GM18868 (cell line): Measurements from ENCODE around the gene ANO6.
"Not testable (repeated sequence)": the region's sequence is repeated elsewhere in the genome, so short reads cannot be mapped to it uniquely, and the experiment has no call there.

Experiments used
- ATAC-seq: cut with Tn5 transposase; IDR thresholded peaks from one replicate; pipeline ENCODE4 v1.9.1; 2021; ENCODE audit warnings: mild to moderate bottlenecking, moderate library complexity; ENCODE audit not compliant: unreplicated experiment

The ANO6 gene

GRCh38 chr12:45381351-45381750, 165.5 kb downstream of the ANO6 start:
- no peak for ATAC-seq

- no peak for ATAC-seq
Observed at GRCh38 chr12:45388545-45388944, 172.7 kb downstream of the ANO6 start.

GRCh38 chr12:45389426-45389825, 173.5 kb downstream of the ANO6 start:
- ATAC-seq, result no peak

GRCh38 chr12:45397499-45397898, 181.6 kb downstream of the ANO6 start:
- ATAC-seq, result not testable (repeated sequence)

GRCh38 chr12:45398552-45398951, 182.7 kb downstream of the ANO6 start:
- no peak for ATAC-seq

- ATAC-seq, result no peak
Observed at GRCh38 chr12:45400991-45401390, 185.1 kb downstream of the ANO6 start.

GRCh38 chr12:45402288-45402687, 186.4 kb downstream of the ANO6 start:
- no peak for ATAC-seq

GRCh38 chr12:45406988-45407850, 191.3 kb downstream of the ANO6 start:
- no peak for ATAC-seq

GRCh38 chr12:45407981-45408728, 192.3 kb downstream of the ANO6 start:
- ATAC-seq, result no peak

GRCh38 chr12:45408729-45409114, 192.8 kb downstream of the ANO6 start:
- ATAC-seq, result no peak

GRCh38 chr12:45409966-45410365, 194.1 kb downstream of the ANO6 start:
- no peak for ATAC-seq

- ATAC-seq, result no peak
Observed at GRCh38 chr12:45411626-45412025, 195.7 kb downstream of the ANO6 start.

- ATAC-seq, result peak; percentile 99
Observed at GRCh38 chr12:45415393-45415817, 199.5 kb downstream of the ANO6 start.

- ATAC-seq, result no peak
Observed at GRCh38 chr12:45416126-45416525, 200.2 kb downstream of the ANO6 start.

- ATAC-seq, result no peak
Observed at GRCh38 chr12:45418520-45418919, 202.6 kb downstream of the ANO6 start.

- ATAC-seq, result peak; percentile 30
Observed at GRCh38 chr12:45419317-45419814, 203.5 kb downstream of the ANO6 start.

- no peak for ATAC-seq
Observed at GRCh38 chr12:45421736-45422135, 205.8 kb downstream of the ANO6 start.

GRCh38 chr12:45423931-45424330, 208.0 kb downstream of the ANO6 start:
- ATAC-seq, result no peak

GRCh38 chr12:45425426-45425825, 209.5 kb downstream of the ANO6 start:
- ATAC-seq, result no peak

- no peak for ATAC-seq
Observed at GRCh38 chr12:45426294-45426693, 210.4 kb downstream of the ANO6 start.

GRCh38 chr12:45427042-45427441, 211.1 kb downstream of the ANO6 start:
- ATAC-seq, result no peak

- no peak for ATAC-seq
Observed at GRCh38 chr12:45429831-45430230, 213.9 kb downstream of the ANO6 start.
